Measurements from ENCODE around the gene PHLPP1.

Gene PHLPP1

DNA sequence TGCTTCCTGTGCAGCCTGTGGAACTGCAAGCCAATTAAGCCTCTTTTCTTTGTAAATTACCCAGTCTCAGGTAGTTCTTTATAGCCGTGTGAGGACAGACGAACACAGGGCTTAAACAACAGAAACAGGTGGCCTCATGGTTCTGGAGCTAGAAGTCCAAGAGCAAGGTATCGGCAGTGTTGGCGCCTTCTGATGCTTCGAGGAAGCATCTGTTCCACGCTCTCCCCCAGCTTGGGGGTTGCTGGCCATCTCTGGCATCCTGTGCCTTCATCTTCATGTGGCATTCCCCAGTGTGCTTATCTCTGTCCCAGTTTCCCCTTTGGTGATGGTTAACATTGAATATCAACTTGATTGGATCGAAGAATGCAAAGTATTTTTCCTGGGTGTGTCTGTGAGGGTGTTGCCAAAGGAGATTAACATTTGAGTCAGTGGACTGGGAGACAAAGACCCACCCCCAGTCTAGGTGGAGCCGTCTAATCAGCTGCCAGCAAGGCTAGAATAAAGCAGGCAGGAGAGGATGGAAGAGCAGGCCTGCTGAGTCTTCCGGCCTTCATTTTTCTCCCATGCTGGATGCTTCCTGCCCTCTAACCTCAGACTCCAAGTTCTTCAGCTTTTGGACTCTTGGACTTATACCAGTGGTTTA lies 287.6 kb downstream of the PHLPP1 start:
- 83% methylated on average over 9 of the region's 9 CpGs for WGBS

DNA sequence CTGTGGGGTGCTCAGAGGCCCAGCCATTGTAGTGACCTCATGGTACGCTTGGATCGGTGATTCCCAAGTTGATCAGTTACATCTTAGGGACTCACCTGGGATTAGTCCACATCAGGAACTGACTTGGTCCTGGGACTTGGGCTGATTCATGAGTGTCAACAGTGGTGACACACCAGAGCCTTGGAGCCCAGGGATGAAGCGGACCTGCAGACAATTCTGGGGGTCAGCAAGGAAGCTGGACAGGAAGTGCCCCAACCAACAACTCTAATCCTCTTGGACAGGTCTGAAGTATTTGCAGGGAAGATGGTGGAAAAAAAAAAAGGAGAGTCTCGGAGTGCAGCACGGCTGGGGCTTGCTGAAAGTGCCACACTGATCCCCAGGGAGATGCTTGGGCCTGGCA lies 288.6 kb downstream of the PHLPP1 start:
- H3K14ac ChIP-seq (ENCODE audit: low read length in 2 of 2): no peak overlapping the region
- DNase-seq: no peak
- no peak overlapping the region for H3K27ac ChIP-seq (ENCODE audit: low read length, poor library complexity, severe bottlenecking)
- H3K4me1 ChIP-seq (ENCODE audit: control insufficient read depth, insufficient read depth, low read depth, low read length): no peaks in the 10 kb centered on the region
- no peak overlapping the region for H4K91ac ChIP-seq (ENCODE audit: low read length)
- no peak overlapping the region for H2AFZ ChIP-seq (ENCODE audit: low read depth, low read length)
- H3K9ac ChIP-seq (ENCODE audit: low read length): no peak overlapping the region
- H4K8ac ChIP-seq (ENCODE audit: low read length): no peak overlapping the region
- no peak overlapping the region for H3K4me2 ChIP-seq (ENCODE audit: low read length, poor library complexity, severe bottlenecking)
- no peak overlapping the region for H3K4me3 ChIP-seq (ENCODE audit: insufficient read depth in 1 of 2, low read depth in 1 of 2, low read length in 2 of 2)
- H3K36me3 ChIP-seq (ENCODE audit: control insufficient read depth in 1 of 2, insufficient read depth in 2 of 2, low read depth in 1 of 2, low read length in 2 of 2): no peaks in the 10 kb centered on the region
- WGBS: 86% methylated on average over 5 of the region's 5 CpGs
- H3K27me3 ChIP-seq (ENCODE audit: control insufficient read depth in 1 of 2, insufficient read depth in 1 of 2, low read length in 2 of 2): no peaks in the 10 kb centered on the region
- no peaks in the 10 kb centered on the region for H3K9me3 ChIP-seq (ENCODE audit: control insufficient read depth, low read length)
- H2BK15ac ChIP-seq (ENCODE audit: low read depth, poor library complexity, severe bottlenecking): no peak overlapping the region
- H3K79me1 ChIP-seq (replicated peaks; ENCODE audit: low read length, poor library complexity, severe bottlenecking): no peaks in the 10 kb centered on the region
- H2BK120ac ChIP-seq (ENCODE audit: low read depth, low read length): no peak overlapping the region
- no peak overlapping the region for H2BK5ac ChIP-seq (ENCODE audit: low read depth, low read length, poor library complexity, severe bottlenecking)
- H3K23ac ChIP-seq (ENCODE audit: low read length in 2 of 2): no peak overlapping the region
- no peak overlapping the region for H2AK5ac ChIP-seq (ENCODE audit: low read length, severe bottlenecking)
- no peak overlapping the region for H3K4ac ChIP-seq (ENCODE audit: low read depth in 1 of 2, low read length in 2 of 2)
- H3K18ac ChIP-seq (ENCODE audit: low read depth in 1 of 2, low read length in 2 of 2): no peak overlapping the region
- no peak overlapping the region for H2BK12ac ChIP-seq (ENCODE audit: low read length in 2 of 2)

More for the DNA sequence above, 287.6 kb downstream of the PHLPP1 start:
- H3K4me3 ChIP-seq (ENCODE audit: insufficient read depth in 1 of 2, low read depth in 1 of 2, low read length in 2 of 2): no peak overlapping the region
- no peak overlapping the region for H3K4me2 ChIP-seq (ENCODE audit: low read length, poor library complexity, severe bottlenecking)
- H3K18ac ChIP-seq (ENCODE audit: low read depth in 1 of 2, low read length in 2 of 2): no peak overlapping the region
- no peaks in the 10 kb centered on the region for H3K27me3 ChIP-seq (ENCODE audit: control insufficient read depth in 1 of 2, insufficient read depth in 1 of 2, low read length in 2 of 2)
- H2AFZ ChIP-seq (ENCODE audit: low read depth, low read length): no peak overlapping the region
- DNase-seq: no peak
- H3K9me3 ChIP-seq (ENCODE audit: control insufficient read depth, low read length): no peaks in the 10 kb centered on the region
- no peaks in the 10 kb centered on the region for H3K4me1 ChIP-seq (ENCODE audit: control insufficient read depth, insufficient read depth, low read depth, low read length)
- no peaks in the 10 kb centered on the region for H3K36me3 ChIP-seq (ENCODE audit: control insufficient read depth in 1 of 2, insufficient read depth in 2 of 2, low read depth in 1 of 2, low read length in 2 of 2)
- H3K4ac ChIP-seq (ENCODE audit: low read depth in 1 of 2, low read length in 2 of 2): no peak overlapping the region
- no peak overlapping the region for H2BK5ac ChIP-seq (ENCODE audit: low read depth, low read length, poor library complexity, severe bottlenecking)
- no peak overlapping the region for H3K23ac ChIP-seq (ENCODE audit: low read length in 2 of 2)
- H3K14ac ChIP-seq (ENCODE audit: low read length in 2 of 2): no peak overlapping the region
- no peak overlapping the region for H2BK120ac ChIP-seq (ENCODE audit: low read depth, low read length)
- no peak overlapping the region for H3K9ac ChIP-seq (ENCODE audit: low read length)
- no peak overlapping the region for H3K27ac ChIP-seq (ENCODE audit: low read length, poor library complexity, severe bottlenecking)
- H4K8ac ChIP-seq (ENCODE audit: low read length): no peak overlapping the region
- H2BK12ac ChIP-seq (ENCODE audit: low read length in 2 of 2): no peak overlapping the region
- no peak overlapping the region for H2BK15ac ChIP-seq (ENCODE audit: low read depth, poor library complexity, severe bottlenecking)
- no peak overlapping the region for H2AK5ac ChIP-seq (ENCODE audit: low read length, severe bottlenecking)
- H3K79me1 ChIP-seq (replicated peaks; ENCODE audit: low read length, poor library complexity, severe bottlenecking): no peaks in the 10 kb centered on the region
- no peak overlapping the region for H4K91ac ChIP-seq (ENCODE audit: low read length)

DNA sequence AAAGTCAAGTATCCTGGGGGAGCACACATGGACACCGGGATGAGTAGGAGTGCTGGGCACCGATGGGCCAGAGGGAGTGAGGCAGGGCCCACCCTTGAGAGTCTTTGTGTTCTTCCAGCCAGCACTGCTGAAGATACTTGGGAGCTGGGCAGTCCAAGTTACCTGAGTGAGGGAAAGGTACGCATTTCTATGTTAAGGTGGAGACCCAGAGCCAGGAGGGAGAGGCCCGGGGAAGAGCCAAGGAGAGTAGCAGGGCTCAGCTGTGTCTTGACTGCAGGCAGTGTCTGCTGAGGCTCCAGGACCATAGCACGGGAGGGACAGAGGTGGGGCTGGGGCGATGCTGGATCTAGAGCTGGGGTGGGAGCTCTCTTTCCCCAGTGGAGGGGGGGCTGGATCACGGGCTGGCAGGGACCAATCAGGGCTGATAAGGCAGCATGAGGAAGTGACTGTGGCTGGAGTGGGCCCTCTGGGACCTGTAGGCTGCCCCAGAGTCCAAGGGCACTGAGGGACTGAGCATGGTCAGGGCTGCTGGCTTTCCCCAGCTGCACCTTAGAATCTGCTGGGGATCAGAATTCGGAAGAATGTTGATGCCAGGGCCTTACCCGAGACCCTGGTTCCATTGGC lies 289.2 kb downstream of the PHLPP1 start:
- Histone ChIP-seq H3K4ac (ENCODE audit: low read depth in 1 of 2, low read length in 2 of 2) (no peak overlapping the region), H2BK12ac (ENCODE audit: low read length in 2 of 2) (no peak overlapping the region), H3K4me2 (ENCODE audit: low read length, poor library complexity, severe bottlenecking) (no peak overlapping the region), H4K8ac (ENCODE audit: low read length) (no peak overlapping the region), H3K4me3 (ENCODE audit: insufficient read depth in 1 of 2, low read depth in 1 of 2, low read length in 2 of 2) (no peak overlapping the region), H3K9me3 (ENCODE audit: control insufficient read depth, low read length) (no peaks in the 10 kb centered on the region), H3K14ac (ENCODE audit: low read length in 2 of 2) (no peak overlapping the region), H2BK120ac (ENCODE audit: low read depth, low read length) (no peak overlapping the region), H4K91ac (ENCODE audit: low read length) (no peak overlapping the region), H3K36me3 (ENCODE audit: control insufficient read depth in 1 of 2, insufficient read depth in 2 of 2, low read depth in 1 of 2, low read length in 2 of 2) (no peaks in the 10 kb centered on the region), H2AFZ (ENCODE audit: low read depth, low read length) (no peak overlapping the region), H3K27ac (ENCODE audit: low read length, poor library complexity, severe bottlenecking) (no peak overlapping the region), H3K4me1 (ENCODE audit: control insufficient read depth, insufficient read depth, low read depth, low read length) (no peaks in the 10 kb centered on the region), H3K9ac (ENCODE audit: low read length) (no peak overlapping the region), H3K18ac (ENCODE audit: low read depth in 1 of 2, low read length in 2 of 2) (no peak overlapping the region), H2BK5ac (ENCODE audit: low read depth, low read length, poor library complexity, severe bottlenecking) (no peak overlapping the region), H3K79me1 (replicated peaks; ENCODE audit: low read length, poor library complexity, severe bottlenecking) (no peaks in the 10 kb centered on the region), H3K23ac (ENCODE audit: low read length in 2 of 2) (no peak overlapping the region), H2BK15ac (ENCODE audit: low read depth, poor library complexity, severe bottlenecking) (no peak overlapping the region), H2AK5ac (ENCODE audit: low read length, severe bottlenecking) (no peak overlapping the region), H3K27me3 (ENCODE audit: control insufficient read depth in 1 of 2, insufficient read depth in 1 of 2, low read length in 2 of 2) (no peaks in the 10 kb centered on the region)
- 87% methylated on average over 9 of the region's 9 CpGs for WGBS
- no peak for DNase-seq

DNA sequence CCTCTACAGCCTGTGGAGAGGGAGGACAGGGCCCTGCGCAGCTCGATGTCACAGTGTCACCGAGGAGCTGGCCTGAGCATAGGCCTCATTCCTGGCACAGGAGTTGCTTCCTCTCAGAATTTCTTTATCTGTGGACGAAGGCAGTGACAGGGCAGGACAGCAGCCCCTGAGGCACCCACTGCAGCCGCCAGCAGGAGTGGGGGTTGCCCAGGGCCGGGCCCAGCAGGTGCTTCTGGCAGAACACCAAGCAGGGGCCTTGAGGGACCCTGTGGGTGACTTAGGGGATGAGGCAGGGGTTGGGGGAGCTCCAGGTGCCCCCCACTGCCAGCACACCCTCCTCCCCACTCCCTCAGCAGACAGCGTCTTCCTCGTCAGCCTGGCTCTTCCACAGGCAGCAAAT lies 290.0 kb downstream of the PHLPP1 start:
- Histone ChIP-seq H3K14ac (ENCODE audit: low read length in 2 of 2) (no peak overlapping the region), H3K4me3 (ENCODE audit: insufficient read depth in 1 of 2, low read depth in 1 of 2, low read length in 2 of 2) (no peak overlapping the region), H4K91ac (ENCODE audit: low read length) (no peak overlapping the region), H2BK12ac (ENCODE audit: low read length in 2 of 2) (no peak overlapping the region), H2BK15ac (ENCODE audit: low read depth, poor library complexity, severe bottlenecking) (no peak overlapping the region), H2AFZ (ENCODE audit: low read depth, low read length) (no peak overlapping the region), H2BK5ac (ENCODE audit: low read depth, low read length, poor library complexity, severe bottlenecking) (no peak overlapping the region), H2BK120ac (ENCODE audit: low read depth, low read length) (no peak overlapping the region), H3K18ac (ENCODE audit: low read depth in 1 of 2, low read length in 2 of 2) (no peak overlapping the region), H3K4me2 (ENCODE audit: low read length, poor library complexity, severe bottlenecking) (no peak overlapping the region), H3K4ac (ENCODE audit: low read depth in 1 of 2, low read length in 2 of 2) (no peak overlapping the region), H2AK5ac (ENCODE audit: low read length, severe bottlenecking) (no peak overlapping the region), H3K9me3 (ENCODE audit: control insufficient read depth, low read length) (no peaks in the 10 kb centered on the region), H3K27ac (ENCODE audit: low read length, poor library complexity, severe bottlenecking) (no peak overlapping the region), H3K4me1 (ENCODE audit: control insufficient read depth, insufficient read depth, low read depth, low read length) (no peaks in the 10 kb centered on the region), H3K27me3 (ENCODE audit: control insufficient read depth in 1 of 2, insufficient read depth in 1 of 2, low read length in 2 of 2) (no peaks in the 10 kb centered on the region), H4K8ac (ENCODE audit: low read length) (no peak overlapping the region), H3K23ac (ENCODE audit: low read length in 2 of 2) (no peak overlapping the region), H3K79me1 (replicated peaks; ENCODE audit: low read length, poor library complexity, severe bottlenecking) (no peaks in the 10 kb centered on the region), H3K9ac (ENCODE audit: low read length) (no peak overlapping the region), H3K36me3 (ENCODE audit: control insufficient read depth in 1 of 2, insufficient read depth in 2 of 2, low read depth in 1 of 2, low read length in 2 of 2) (no peaks in the 10 kb centered on the region)
- no peak for DNase-seq
- 89% methylated on average over 8 of the region's 8 CpGs for WGBS
